PFSK-1 (cell line): ENCODE data around the gene IGSF8.

Experiments
- FOXP2 ChIP-seq: optimal IDR thresholded peaks from 2 replicates; pipeline ENCODE3; 2011; ENCODE audit warnings: borderline replicate concordance, control low read depth, inconsistent platforms; ENCODE audit not compliant: insufficient read depth; ENCODE audit errors: extremely low read length, extremely low read depth
- POLR2AphosphoS5 ChIP-seq: IDR thresholded peaks from 2 replicates; pipeline ENCODE4 v1.6.1; 2012; ENCODE audit warnings: low read depth, mild to moderate bottlenecking, control low read depth, low read length, moderate library complexity
- REST ChIP-seq, 2 experiments: IDR thresholded peaks; 2 replicates each; pipeline versions ENCODE4 v1.6.1 to v1.8.0; 2011 to 2012; ENCODE audit warnings: low read depth in 2 of 2, low read length in 2 of 2, control low read depth in 1 of 2, inconsistent platforms in 1 of 2, mild to moderate bottlenecking in 1 of 2, moderate library complexity in 1 of 2; ENCODE audit not compliant: insufficient read depth in 1 of 2
- SIN3A ChIP-seq: IDR thresholded peaks from 2 replicates; pipeline ENCODE4 v1.6.1; 2012; ENCODE audit warnings: mild to moderate bottlenecking, low read length, moderate library complexity, borderline replicate concordance; ENCODE audit not compliant: insufficient read depth
- TAF1 ChIP-seq: IDR thresholded peaks from 2 replicates; pipeline ENCODE4 v1.6.1; 2012; ENCODE audit warnings: low read length, control low read depth, borderline replicate concordance; ENCODE audit not compliant: insufficient read depth

Gene IGSF8

GRCh38 chr1:160050619-160051018, 47.8 kb downstream of the IGSF8 start:
- TF ChIP-seq TAF1 (no peak), POLR2AphosphoS5 (no peak), REST (IDR thresholded peaks at IDR 0.05; ENCODE audit: insufficient read depth in 1 of 2, low read depth in 2 of 2, low read length in 2 of 2) (no peak)

GRCh38 chr1:160049101-160049500, 49.3 kb downstream of the IGSF8 start:
- TF ChIP-seq POLR2AphosphoS5 (no peak), REST (IDR thresholded peaks at IDR 0.05; ENCODE audit: insufficient read depth in 1 of 2, low read depth in 2 of 2, low read length in 2 of 2) (no peak), TAF1 (no peak)

GRCh38 chr1:160048335-160048734, 50.1 kb downstream of the IGSF8 start:
- TF ChIP-seq TAF1 (no peak), POLR2AphosphoS5 (no peak), REST (IDR thresholded peaks at IDR 0.05; ENCODE audit: insufficient read depth in 1 of 2, low read depth in 2 of 2, low read length in 2 of 2) (no peak), FOXP2 (no peak), SIN3A (no peak)

DNA sequence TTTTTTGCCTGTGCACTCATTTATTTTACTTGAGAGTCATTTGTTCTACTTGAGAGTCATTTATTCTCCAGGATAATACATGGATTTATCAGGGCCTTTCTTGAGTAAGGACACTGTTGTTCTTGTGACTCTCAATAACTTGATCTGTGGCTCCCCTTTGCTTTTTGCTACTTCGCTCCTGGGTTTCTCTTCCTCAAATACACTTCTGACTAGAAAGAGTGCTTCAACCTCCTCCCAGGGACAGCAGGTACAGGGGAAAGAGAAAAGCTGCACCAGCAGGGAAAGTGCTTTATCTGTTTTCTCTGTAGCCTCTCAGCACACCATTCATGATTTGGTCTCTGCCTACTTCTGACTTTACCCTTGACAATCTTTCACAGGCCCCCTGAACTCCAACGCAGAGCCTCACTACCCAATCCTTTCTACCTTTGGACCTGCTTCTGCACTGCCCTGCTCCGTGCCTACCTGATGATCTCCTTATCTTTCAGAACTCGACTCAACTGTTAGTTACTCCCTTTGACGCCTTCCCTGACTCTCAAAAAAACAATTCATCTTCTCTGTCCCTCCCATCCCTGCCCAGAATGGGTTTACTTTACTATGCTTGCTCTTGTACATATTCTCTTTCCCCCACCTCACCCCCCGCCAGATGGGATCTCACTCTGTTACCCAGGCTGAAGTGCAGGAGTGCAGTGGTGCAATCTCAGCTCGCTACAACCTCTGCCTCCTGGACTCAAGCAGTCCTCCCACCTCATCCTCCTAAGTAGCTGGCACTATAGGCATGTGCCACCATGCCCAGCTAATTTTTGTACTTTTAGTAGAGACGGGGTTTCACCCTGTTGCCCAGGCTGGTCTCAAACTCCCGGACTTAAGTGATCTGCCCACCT, 51.1 kb downstream of the IGSF8 start:
- no peak for TF ChIP-seq TAF1
- no peak for TF ChIP-seq POLR2AphosphoS5
- TF ChIP-seq FOXP2, result no peak
- no peak for TF ChIP-seq REST (IDR thresholded peaks at IDR 0.05; ENCODE audit: insufficient read depth in 1 of 2, low read depth in 2 of 2, low read length in 2 of 2)
- no peak for TF ChIP-seq SIN3A

DNA sequence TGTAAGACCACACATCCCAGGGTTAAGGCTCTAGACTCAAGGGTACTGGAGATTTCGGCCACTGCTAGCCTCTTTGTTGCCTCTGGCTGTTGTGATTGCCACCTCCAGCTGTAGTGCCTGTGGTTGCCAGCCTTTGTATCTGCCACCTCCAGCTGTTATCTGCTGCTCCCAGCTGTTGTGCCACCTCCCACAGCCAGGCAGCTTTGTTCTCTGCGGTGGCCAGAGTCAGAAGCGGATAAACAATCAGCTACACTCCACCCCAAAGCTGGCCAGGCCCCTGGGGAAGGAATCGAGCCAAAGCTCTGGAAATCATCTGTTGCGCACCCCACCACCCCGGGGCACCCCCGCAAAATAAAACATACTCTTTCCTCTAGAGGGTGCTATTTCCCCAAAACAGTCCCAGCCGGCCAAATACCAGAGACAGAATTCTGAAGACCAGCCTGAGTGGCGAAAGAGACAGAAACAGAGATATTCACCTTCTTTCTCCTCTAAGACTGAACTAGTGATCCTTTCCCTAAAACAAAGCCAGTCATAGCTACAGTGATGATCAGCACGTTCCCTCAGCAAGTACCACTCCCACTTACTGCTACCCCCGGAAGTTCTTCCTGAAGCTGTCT, 51.8 kb downstream of the IGSF8 start:
- no peak for TF ChIP-seq FOXP2
- TF ChIP-seq REST (IDR thresholded peaks at IDR 0.05; ENCODE audit: insufficient read depth in 1 of 2, low read depth in 2 of 2, low read length in 2 of 2), result no peak
- TF ChIP-seq SIN3A, result no peak
- TF ChIP-seq TAF1, result no peak
- no peak for TF ChIP-seq POLR2AphosphoS5
